Effector CD4-positive, alpha-beta T cell (primary cell): ENCODE data around the gene ADAMTS12. TPM values are rescaled to one million over a fixed set of nuclear protein-coding genes. Genes with fewer than 3 reads are reported as not detected.
"Not testable (repeated sequence)": the region's sequence is repeated elsewhere in the genome, so short reads cannot be mapped to it uniquely, and the experiment has no call there.

ENCODE experiments used
- DNase-seq: peaks from one replicate; pipeline ENCODE4 v3.0.0-alpha.2; 2020
- total RNA-seq: gene quantifications from one replicate; lab custom pipeline; 2026; lab: John Stamatoyannopoulos, UW

ADAMTS12 gene
- total RNA-seq, result not detected

DNA sequence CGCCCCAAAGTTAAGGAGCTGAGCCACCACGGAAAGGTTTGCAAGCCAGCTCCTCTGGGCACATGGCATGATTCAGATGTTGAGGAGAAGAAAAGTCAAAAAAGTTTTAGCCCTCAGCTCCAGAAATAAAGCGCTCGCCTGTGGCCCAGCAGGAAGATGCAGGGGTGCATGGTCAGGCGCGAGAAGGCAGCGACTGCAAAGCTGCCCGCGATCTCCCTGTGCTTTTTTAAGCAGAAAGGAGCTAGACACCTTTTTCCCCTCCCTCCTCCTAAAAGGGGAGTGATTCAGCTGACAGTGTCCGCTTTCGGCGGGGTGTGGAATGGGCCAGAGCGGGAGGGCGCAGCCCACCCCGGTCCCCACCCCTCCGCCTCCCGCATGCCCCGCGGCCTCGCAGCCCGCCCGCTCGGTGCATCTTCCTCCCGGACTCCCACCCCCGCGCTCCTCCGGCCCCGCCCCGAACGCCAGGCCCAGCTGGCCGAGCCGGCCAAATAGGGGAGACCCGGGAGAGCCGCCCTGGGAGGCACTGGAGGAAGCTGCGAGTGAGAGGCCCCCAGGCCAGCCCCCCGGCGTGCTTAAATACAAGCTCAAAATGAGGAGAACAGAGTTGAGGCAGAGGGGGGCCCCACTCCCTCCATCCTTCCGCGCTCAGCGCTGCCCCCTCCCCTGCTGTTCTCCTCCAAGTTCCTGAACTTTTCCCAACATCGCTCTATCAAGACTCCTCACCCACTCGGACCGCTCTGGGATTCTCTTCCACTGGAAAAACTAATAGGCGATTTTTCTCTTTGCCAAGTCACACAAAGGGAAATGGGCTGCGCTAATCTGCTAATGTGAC is at the start of gene ADAMTS12:
TSS of gene ADAMTS12 (minus strand) at position 203 of the 832 bp plus-strand sequence. CDS start at position 69, 134 bp downstream.
- DNase-seq, result no peak

DNA sequence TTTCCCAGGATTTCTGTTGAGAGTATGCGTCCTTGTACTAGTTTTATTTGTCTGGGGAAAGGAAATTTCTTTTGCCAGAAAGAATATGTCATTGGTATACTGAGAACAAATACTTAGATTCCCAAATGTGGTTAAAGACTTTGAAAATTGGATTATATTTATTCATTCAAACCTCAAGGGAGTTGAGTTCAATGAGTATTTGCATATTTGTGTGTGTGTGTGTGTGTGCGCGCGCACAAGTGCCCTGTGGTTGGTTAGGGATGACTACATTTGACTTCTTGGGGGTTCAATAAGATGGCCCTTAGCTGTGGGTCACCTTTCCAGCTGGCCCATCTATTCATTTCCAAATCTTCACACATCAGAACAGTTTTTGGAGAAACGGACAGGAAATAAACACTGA is 49.3 kb upstream of the ADAMTS12 start:
- DNase-seq, result no peak

GRCh38 chr5:33939556-33940262 is 47.9 kb upstream of the ADAMTS12 start:
- DNase-seq, result no peak

- no peak for DNase-seq
Measured at GRCh38 chr5:33938881-33939280, 47.1 kb upstream of the ADAMTS12 start.

GRCh38 chr5:33938507-33938796 is 46.7 kb upstream of the ADAMTS12 start:
- DNase-seq, result no peak

DNA sequence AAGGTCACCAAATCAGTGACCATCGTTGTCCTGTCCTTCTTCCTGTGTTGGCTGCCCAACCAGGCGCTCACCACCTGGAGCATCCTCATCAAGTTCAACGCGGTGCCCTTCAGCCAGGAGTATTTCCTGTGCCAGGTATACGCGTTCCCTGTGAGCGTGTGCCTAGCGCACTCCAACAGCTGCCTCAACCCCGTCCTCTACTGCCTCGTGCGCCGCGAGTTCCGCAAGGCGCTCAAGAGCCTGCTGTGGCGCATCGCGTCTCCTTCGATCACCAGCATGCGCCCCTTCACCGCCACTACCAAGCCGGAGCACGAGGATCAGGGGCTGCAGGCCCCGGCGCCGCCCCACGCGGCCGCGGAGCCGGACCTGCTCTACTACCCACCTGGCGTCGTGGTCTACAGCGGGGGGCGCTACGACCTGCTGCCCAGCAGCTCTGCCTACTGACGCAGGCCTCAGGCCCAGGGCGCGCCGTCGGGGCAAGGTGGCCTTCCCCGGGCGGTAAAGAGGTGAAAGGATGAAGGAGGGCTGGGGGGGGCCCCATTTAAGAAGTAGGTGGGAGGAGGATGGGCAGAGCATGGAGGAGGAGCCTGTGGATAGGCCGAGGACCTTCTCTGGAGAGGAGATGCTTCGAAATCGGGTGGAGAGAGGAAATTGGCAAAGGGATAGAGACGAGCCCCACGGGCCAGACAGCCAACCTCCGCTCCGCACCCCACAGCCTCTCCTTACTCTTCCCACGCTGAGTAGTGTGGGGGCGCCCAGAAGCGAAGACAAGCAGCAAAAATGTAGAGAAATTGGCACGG is 46.1 kb upstream of the ADAMTS12 start:
- no peak for DNase-seq

- DNase-seq, result no peak
Measured at GRCh38 chr5:33937017-33937706, 45.4 kb upstream of the ADAMTS12 start.

DNA sequence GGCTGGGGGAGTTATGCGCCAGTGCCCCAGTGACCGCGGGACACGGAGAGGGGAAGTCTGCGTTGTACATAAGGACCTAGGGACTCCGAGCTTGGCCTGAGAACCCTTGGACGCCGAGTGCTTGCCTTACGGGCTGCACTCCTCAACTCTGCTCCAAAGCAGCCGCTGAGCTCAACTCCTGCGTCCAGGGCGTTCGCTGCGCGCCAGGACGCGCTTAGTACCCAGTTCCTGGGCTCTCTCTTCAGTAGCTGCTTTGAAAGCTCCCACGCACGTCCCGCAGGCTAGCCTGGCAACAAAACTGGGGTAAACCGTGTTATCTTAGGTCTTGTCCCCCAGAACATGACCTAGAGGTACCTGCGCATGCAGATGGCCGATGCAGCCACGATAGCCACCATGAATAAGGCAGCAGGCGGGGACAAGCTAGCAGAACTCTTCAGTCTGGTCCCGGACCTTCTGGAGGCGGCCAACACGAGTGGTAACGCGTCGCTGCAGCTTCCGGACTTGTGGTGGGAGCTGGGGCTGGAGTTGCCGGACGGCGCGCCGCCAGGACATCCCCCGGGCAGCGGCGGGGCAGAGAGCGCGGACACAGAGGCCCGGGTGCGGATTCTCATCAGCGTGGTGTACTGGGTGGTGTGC is 44.7 kb upstream of the ADAMTS12 start, which contains the start of gene RXFP3:
TSS of gene RXFP3 (plus strand) at position 6 of the 636 bp plus-strand sequence. CDS start at position 361, 355 bp downstream.
- no peak for DNase-seq

- no peak for DNase-seq
Measured at GRCh38 chr5:33936004-33936380, 44.2 kb upstream of the ADAMTS12 start.

DNA sequence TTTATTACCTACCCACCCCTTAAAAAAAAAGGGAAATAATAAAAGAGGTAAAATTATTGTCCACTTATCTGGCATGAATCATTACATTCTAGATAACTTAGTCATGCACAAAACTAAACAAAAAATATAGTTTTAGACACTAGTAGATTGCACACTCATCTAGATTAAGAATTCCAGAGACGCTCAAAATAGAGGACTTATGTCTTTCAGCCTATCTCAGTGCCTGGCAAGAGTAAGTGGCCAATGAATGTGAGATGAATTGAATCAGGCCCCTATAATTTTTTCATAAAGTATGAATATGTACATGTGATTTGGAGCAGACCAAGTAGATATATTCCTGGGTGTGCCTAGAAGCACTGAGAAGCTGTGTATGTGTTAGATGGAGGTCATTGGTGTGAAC is 42.4 kb upstream of the ADAMTS12 start:
- DNase-seq, result no peak

DNA sequence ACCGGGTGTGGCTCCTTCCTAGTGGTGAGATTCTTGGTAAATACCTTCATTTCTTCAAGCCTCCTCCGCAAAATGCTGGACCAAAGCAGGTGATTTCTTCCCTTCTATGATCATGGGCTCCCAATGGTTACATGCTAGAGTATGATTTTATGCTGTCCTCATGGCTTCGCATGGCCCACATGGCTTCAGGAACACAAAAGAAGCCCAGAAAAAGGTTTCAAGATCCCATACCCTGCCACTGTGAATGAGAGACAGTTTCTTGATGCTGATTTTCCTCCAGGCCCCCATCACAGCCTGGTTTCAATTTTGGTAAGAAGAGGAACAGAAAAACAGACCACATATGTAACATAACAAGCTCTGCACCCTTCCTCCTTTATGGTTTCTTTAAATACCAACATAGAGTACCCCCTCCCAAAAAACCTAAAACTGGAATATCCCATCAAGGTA is 42.0 kb upstream of the ADAMTS12 start:
- DNase-seq, result no peak

DNA sequence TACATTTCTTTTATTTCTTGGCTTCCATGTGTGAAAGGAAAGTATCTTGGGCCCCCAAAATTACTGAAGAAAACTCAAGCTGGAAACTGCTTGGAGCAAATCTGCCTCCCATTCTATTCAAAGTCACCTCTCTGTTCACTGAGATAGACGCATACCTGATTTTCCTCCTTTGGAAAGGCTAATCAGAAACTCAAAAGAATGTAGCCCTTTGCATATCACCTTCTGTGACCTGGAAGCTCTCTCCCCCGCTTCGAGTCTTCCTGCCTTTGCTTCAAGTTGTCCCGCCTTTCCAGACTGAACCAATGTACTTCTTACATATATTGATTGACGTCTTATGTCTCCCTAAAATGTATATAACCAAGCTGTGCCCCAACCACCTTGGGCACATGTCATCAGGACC is 39.3 kb upstream of the ADAMTS12 start:
- DNase-seq, result no peak

DNA sequence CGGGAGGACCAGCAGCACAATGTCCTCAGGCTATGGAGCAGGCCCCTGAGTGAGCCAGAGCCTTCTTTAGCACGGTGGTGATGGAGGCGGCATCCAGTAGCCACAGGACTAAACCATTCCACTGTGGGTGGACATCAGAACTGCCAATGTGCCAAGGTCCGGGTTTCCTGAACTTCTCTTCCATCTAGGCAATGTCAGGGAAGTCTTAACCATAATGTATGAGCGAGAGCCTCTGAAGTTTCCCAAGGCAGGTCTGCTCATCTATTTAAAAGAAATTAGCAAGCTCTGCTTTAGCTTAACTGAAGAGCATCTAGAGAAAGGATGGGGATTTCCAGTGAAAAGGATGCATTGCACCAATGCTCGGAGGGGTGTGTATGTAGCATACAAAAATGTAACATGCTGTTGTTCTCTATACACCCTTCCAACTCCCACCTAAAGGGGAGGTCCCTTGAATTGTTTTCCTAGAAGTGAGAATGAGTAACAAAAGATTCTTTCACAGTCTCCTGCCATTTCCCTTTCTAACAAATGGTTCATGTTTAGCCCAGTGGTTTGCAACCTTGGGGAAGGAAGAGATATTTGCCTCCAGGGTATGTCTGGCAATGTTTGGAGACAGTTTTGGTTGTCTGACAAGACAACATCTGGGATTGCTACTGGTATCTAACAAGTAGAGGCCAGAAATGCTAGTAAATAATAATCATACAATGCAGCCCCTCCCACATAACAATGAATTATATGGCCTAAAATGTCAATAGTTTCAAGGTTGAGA is 38.3 kb upstream of the ADAMTS12 start:
- DNase-seq, result no peak

DNA sequence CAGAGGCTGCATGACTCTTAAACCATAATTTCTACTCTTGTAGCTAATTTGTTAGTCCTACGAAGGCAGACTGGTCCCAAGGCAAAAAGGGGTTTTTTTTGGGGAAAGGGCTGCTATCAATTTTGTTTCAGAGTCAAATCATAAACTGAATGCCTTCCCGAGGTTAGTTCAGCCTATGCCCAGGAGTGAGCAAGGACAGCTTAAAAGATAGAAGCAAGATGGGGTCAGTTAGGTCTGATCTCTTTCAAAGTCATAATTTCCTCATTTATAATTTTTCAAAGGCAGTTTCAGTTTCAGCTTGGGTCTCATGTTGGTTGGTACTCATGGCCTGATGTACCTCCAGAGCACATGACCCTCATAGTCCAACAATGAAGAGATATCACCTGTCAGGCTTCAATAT is 36.5 kb upstream of the ADAMTS12 start:
- no peak for DNase-seq

DNA sequence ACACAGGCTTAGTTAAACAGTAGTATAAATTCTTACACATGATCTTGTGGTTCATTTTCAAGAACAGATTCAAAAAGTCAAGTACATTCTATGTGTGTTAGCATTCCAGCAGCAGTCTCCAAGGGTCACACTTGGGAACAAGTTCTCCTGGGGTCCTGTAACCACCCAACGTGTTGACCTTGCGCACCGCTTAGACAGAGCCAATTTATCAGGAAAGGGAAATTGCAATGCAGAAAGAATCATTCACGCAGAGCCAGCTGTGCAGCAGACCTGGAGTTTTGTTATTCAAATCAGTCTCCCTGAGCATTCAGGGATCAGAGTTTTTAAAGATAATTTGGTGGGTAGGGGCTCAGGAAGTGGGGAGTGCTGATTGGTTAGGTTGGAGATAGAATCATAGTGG is 35.9 kb upstream of the ADAMTS12 start:
- DNase-seq, result no peak

DNA sequence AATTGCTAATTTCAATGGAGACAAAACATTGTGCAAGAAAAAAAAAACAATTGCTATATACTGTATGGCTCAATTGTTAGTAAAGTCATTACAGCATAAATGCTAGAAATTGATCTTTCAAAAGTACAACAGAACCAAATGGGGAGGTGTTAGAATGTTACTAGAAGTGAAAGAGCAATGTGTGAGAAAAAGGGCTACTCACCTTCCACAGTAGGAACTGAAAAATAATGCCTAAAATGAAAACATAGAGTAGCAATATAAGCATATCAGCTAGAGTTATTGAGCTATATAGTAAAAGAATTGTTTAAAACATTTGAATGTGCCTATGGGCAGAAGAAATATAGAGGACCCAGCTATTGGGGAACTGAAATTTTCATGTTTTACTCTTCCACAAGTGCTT is 33.5 kb upstream of the ADAMTS12 start:
- no peak for DNase-seq

- DNase-seq, result no peak
Measured at GRCh38 chr5:33921002-33921401, 29.2 kb upstream of the ADAMTS12 start.

DNA sequence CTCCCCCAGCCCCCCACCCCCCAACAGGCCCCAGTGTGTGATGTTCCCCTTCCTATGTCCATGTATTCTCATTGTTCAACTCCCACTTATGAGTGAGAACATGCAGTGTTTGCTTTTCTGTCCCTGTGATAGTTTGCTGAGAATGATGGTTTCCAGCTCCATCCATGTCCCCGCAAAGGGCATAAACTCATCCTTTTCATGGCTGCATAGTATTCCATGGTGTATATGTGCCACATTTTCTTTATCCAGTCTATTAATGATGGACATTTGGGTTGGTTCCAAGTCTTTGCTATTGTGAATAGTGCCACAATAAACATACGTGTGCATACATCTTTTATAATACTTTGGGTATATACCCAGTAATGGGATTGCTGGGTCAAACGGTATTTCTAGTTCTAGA is 23.1 kb upstream of the ADAMTS12 start:
- DNase-seq, result not testable (repeated sequence)

DNA sequence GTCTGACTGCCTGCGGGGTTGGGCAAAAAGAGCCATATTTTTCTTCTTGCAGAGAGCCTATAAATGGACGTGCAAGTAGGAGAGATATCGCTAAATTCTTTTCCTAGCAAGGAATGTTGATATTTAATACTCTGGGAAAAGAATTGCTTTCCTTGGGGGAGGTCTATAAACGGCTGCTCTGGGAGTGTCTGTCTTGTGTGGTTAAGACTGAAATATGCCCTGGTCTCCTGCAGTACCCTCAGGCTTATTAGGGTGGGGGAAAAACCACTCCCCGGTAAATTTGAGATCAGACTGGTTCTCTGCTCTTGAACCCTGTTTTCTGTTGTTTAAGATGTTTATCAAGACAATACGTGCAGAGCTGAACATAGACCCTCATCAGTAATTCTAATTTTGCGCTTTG is 14.5 kb upstream of the ADAMTS12 start:
- DNase-seq, result not testable (repeated sequence)

- DNase-seq, result no peak
Measured at GRCh38 chr5:33905381-33905780, 13.6 kb upstream of the ADAMTS12 start.

GRCh38 chr5:33903118-33903517 is 11.3 kb upstream of the ADAMTS12 start:
- no peak for DNase-seq
